ENCODE measurements around the gene TACC2.

Gene TACC2

DNA sequence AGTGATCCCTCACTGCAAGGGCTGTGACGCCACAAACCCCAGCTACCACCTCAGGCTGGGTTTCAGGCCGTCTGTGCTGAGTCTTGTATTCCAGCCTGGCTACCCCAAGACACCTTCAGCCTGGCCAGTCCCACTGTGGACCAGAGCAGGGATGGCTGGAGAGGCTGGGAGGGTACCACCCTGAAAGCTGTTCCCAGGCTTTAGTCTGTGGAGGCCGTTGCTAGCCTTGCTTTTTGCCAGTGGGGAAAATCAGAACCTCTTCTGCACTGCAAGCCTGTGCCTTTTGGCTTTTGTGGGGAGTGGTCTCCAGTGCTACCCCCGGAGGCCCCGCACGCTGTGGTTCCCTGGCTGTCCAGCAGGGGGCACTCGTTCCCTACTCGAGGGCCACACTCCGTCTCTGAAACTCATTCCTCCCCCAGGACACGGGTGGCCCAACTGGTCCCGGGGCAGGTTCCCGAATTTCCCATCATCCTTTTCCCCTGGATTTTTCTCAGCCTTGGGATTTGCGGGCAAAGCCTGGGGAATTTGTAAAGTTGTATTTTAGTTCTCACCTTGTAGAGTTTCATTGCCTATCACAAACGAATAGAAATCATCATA, 153.8 kb downstream of the TACC2 start:
- no peak for DNase-seq (ENCODE audit: low read depth in 2 of 2, low spot score in 1 of 2)

GRCh38 chr10:122143238-122143841, 154.4 kb downstream of the TACC2 start:
- DNase-seq (ENCODE audit: low read depth in 2 of 2, low spot score in 1 of 2): no peak

- no peak for DNase-seq (ENCODE audit: low read depth in 2 of 2, low spot score in 1 of 2)
Measured at GRCh38 chr10:122144199-122144598, 155.2 kb downstream of the TACC2 start.

DNA sequence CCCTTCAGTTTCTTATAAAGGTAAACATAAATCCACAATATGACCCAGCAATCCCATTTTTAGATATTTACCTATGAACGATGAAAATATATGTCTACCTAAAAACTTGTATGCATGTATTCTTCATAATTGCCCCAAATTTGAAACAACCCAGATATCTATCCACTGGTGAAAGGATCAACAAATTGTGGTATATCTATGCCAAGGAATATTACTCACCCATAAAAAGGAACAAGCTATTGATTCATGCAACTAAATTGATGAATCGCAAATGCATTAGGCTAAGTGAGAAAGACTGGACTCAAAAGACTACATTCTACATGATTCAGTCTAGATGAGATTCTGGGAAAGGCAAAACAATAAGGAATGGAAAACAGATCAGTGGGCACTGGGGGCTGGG, 156.2 kb downstream of the TACC2 start:
- DNase-seq (ENCODE audit: low read depth in 2 of 2, low spot score in 1 of 2): no peak

DNA sequence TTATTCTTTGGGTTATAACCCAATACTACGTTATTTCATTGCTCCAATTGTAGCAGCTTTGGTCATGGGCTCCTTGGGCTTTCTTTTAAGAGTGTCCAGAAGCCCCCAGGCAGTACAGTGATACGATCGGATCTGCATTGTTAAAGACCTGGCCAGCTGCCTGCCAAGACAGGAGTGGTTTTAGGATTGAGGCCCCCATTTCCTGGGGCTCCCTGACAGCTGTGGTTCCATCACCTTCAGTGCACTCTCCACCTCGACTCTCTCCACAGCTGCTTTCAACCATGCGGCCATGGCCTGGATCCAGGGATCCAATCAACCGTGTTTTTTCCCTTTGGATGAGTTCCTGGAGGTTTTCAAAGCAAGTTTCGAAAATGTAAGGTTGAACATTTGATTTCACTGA, 158.7 kb downstream of the TACC2 start:
- no peak for DNase-seq (ENCODE audit: low read depth in 2 of 2, low spot score in 1 of 2)

- no peak for DNase-seq (ENCODE audit: low read depth in 2 of 2, low spot score in 1 of 2)
Measured at GRCh38 chr10:122148876-122149560, 160.1 kb downstream of the TACC2 start.

DNA sequence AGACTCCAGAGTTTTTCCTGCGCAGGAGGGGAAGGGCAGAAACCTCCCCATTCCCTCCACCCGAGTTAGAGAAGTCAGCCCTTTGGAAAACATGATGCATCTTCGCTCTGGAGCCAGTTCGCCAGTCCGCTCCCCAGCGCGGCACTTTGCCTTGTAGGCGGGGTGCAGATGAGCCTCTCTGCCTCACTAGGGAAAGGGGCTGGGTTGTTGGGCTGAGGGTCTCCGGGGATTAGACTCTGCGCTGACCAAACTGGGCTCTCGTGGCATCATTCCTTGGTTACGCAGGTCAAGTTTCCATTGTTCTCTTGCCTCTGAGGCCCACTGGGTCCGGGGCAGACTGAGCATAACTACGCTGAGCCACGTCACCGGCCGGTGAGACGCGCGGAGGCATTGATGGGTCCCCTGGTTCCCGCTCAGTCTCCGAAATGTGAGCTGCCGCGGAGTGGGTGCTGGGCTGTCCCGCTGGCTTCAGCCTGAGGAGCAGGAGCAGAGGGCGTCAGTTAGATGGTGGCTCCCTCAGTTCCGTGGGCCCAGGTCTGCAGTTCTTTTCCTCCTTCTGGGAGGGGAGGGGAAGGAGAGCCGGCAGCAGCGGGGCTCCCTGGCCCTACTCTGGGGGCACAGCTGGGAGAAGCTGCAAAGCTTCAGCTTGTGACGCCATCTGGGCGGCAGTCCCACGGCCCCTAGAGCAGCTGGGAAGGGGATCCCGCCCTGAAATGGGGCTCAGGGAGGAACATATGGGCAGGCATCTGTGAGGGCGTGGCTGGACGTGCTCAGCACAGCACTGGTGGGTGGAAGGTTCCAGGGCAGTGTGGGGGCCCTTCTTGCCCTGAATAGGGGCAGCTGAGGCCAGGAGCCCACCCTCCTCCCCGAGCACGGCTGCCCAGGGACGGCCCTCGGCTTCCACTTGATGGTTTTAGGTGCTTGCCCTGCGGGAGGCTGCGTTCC, 160.9 kb downstream of the TACC2 start:
- no peak for DNase-seq (ENCODE audit: low read depth in 2 of 2, low spot score in 1 of 2)

DNA sequence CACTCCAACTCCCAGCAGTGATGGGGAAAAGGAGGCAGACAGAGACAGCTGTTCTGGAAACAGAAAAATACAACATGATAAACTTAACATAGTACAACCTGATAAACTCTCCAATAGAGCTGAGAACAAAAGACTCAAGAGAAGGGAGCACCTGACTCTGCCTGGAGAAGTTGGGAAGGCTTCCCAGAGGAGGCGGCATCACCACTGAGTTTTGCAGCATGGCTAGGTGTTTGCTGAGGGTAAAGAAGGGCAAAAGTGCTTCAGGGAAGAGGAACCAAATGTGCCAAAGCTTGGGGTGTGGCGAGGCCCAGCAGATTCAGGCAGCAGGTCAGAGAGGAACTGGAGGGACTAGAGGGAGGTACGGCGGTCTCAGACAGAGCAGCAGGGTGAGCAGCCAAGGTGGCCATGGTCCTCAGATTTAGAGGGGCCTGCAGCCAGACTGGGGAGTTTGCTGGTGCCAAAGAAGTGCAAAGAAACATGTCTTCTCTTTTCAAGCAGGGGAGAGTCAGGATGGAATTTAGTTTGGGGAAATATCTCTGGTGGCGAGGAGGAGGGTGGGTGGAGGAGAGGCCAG, 162.2 kb downstream of the TACC2 start:
- DNase-seq (ENCODE audit: low read depth in 2 of 2, low spot score in 1 of 2): no peak

- DNase-seq (ENCODE audit: low read depth in 2 of 2, low spot score in 1 of 2): no peak
Measured at GRCh38 chr10:122152544-122152943, 163.6 kb downstream of the TACC2 start.

GRCh38 chr10:122154031-122154544, 165.1 kb downstream of the TACC2 start:
- no peak for DNase-seq (ENCODE audit: low read depth in 2 of 2, low spot score in 1 of 2)

DNA sequence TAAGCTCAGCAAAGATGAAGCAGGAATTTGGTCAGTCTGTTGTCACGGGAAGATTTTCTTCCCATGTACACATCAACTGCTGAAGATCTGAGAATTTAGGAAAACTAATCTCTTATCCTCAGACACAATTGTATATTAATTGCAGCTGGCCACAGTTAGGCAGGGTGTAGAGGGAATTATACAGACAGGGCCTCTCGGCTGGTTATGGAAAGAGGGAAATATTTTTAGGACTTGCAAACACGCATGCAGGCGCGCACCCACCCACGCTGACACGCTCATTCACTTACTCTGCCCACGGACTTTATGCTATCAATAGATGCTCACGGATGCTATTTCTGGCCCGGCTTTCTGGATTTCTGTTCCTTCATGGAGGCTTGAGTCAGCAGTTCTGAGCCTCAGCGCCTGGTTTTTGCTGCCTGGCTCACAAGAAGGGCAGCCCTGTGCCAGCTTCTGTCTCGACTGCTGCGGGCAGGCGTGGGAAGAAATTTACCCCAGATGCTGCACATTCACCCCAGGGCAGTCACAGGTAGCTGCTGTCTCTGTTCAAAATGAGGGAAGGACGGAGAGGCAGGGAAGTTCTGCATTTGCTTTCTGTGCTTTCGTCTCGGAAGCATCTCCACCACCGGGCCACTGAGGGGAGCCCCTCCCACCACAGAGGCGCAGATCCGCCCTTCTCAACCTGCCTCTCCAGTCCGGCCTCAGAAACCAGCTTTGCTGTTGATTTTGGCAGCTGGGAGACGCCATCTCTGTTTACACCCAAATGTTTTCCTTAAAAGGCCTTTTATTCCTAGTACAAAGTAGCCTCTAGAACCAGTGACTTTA, 165.8 kb downstream of the TACC2 start:
- no peak for DNase-seq (ENCODE audit: low read depth in 2 of 2, low spot score in 1 of 2)

GRCh38 chr10:122157451-122157850, 168.5 kb downstream of the TACC2 start:
- DNase-seq (ENCODE audit: low read depth in 2 of 2, low spot score in 1 of 2): no peak

GRCh38 chr10:122158362-122158761, 169.4 kb downstream of the TACC2 start:
- no peak for DNase-seq (ENCODE audit: low read depth in 2 of 2, low spot score in 1 of 2)

DNA sequence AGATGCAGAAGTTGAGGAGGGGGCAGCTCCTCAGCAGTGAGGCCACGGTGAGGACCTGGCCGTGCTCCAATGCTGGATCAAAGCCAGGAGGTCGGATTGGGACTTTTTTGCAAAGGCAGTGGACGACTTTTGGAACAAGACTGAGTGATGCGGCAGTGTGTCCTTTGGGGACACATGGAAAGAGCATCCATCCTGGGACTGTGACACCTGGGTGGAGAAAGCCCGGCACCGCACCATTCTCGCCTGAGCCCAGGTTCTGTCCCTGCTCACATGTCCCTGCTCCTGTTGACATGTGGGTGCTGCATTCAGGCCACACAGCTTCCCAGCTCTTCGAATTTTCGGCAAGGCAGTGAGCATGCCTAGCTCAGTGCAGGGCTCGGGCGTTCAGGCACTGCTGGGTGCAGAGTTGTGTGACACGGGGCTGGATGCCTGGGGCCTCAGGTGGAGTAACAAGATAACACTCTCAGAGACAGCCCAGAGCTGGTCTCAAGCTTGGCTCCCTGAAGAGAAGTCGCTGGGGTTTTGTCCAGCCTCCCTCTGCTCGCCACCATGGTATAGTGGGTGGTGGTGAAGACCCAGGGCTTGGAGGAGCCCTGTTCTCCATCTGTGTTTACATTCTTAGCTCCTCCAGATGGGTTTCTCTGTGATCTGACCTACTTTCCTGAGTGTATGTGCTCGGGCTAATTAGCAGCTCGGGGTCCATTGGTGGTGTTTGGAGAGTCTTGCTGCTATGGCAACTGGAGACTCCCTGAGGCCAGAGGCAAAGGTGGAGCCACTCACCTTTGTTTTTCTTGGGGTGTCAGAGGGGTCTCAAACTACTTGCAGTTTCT, 170.4 kb downstream of the TACC2 start:
- no peak for DNase-seq (ENCODE audit: low read depth in 2 of 2, low spot score in 1 of 2)

- DNase-seq (ENCODE audit: low read depth in 2 of 2, low spot score in 1 of 2): no peak
Measured at GRCh38 chr10:122161795-122162194, 172.8 kb downstream of the TACC2 start.

- DNase-seq (ENCODE audit: low read depth in 2 of 2, low spot score in 1 of 2): no peak
Measured at GRCh38 chr10:122162671-122163173, 173.8 kb downstream of the TACC2 start.

DNA sequence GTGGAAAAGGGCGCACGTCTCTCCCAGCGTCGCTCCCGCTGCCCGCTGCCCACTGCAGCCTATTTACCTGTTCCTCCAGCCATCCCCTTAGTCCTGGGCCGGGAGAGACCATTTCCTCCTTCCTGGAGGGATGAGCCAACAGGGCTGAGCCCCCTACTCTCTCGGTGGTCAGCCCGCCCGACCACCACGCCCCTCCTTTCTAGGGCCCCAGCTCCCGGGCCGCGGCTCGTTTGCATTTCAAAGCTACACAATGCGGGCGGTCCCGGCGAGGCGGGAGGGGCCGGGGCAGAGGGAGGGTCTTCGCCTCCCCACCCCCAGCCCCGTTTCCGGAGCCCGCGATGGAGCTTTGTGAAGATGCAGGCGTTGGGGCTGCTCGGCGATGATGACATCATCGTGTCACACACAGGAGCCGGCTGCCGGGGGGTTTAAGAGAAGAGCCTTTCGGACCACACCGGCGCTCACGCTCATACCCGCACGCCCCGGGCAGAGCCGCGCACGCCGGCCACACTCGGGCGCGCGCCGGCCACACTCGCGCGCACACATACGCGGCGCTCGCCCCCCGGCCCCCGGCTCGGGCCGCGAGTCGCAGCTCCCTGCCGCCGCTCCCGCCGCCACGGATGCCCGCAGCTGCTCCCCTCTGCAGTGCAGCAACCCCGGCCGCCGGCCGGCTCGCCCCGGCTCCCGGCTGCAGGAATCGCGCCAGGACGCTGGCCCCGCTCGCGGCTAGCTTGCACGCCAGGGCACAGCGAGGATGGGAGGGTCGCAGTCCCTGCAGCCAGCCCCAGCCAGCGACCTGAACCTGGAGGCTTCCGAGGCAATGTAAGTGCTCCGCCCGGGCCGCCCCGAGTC, 174.4 kb downstream of the TACC2 start:
- no peak for DNase-seq (ENCODE audit: low read depth in 2 of 2, low spot score in 1 of 2)

- no peak for DNase-seq (ENCODE audit: low read depth in 2 of 2, low spot score in 1 of 2)
Measured at GRCh38 chr10:122164023-122164601, 175.1 kb downstream of the TACC2 start.

Data from stimulated activated CD8-positive, alpha-beta memory T cell treated with anti-CD3 and anti-CD28 coated beads, Interleukin-4, amount 100 ng/mL, for 4 hours (primary cell).